GM12892 (cell line): ENCODE results near the gene HS3ST3B1.

Source experiments
- POLR2AphosphoS5 ChIP-seq: IDR thresholded peaks from 2 replicates; pipeline ENCODE4 v1.6.1; 2011; ENCODE audit warnings: low read depth, low read length, control low read depth
- TAF1 ChIP-seq: IDR thresholded peaks from 2 replicates; pipeline ENCODE4 v1.6.1; 2011; ENCODE audit warnings: low read depth, mild to moderate bottlenecking, control low read depth, low read length, borderline replicate concordance

DNA sequence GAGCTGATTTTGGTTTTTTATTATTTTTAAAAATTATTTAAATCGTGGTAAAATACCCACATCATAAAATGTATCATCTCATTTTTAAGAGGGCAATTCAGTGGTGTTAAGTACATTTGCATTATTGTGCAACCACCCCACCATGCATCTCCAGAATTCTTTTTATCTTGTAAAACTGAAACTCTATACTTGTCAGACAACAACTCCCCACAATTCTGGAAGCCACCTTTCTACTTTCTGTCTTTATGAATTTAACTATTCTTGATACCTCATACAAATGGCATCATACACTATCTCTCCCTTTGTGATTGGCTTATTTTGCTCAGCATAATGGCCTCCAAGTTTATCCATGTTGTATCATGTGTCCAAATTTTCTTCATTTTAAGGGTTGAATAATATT, 97.9 kb downstream of the HS3ST3B1 start:
- TF ChIP-seq POLR2AphosphoS5: no peak
- no peak for TF ChIP-seq TAF1
